ENCODE results near the gene ZNF653. TPM values are rescaled to one million over a fixed set of nuclear protein-coding genes. Genes with fewer than 3 reads are reported as not detected.
"Not testable (repeated sequence)": the region's sequence is repeated elsewhere in the genome, so short reads cannot be mapped to it uniquely, and the experiment has no call there.

ZNF653 gene
- total RNA-seq, 2 experiments from 2014 or later, result 12.9 to 13.1 TPM

- H3K4me1 Mint-ChIP-seq, result no peaks in the 10 kb centered on the region
- H3K4me3 Mint-ChIP-seq, result no peak overlapping the region
- no peak overlapping the region for H3K27ac Mint-ChIP-seq
- H3K27me3 Mint-ChIP-seq, result no peaks in the 10 kb centered on the region
- DNase-seq, result peak; percentile 41
- peaks cover 5% of the 10 kb centered on the region for H3K36me3 Mint-ChIP-seq
- no peaks in the 10 kb centered on the region for H3K9me3 Mint-ChIP-seq
These were observed 58.9 kb downstream of the ZNF653 start for GRCh38 chr19:11446652-11447301.

DNA sequence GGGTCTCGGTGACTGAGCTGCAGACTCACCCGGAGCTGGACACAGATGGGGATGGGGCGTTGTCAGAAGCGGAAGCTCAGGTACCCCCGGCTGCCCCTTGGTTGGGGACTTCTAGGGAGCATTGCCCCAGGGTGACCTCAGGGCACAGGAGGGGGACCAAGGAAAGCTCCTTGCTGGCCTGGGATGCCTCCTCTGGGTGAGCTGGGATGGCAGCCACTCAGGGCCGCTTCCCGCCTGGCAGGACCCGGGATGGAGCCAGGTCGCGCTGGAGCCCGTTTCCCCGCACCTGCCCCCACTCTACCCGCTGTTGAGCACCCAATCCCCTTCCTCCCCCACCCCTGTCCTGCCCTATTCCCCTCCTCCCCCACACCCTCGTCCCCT, 59.4 kb downstream of the ZNF653 start:
- H3K9me3 Mint-ChIP-seq, result no peaks in the 10 kb centered on the region
- no peak for DNase-seq
- no peak overlapping the region for H3K27ac Mint-ChIP-seq
- no peak overlapping the region for H3K4me3 Mint-ChIP-seq
- no peaks in the 10 kb centered on the region for H3K4me1 Mint-ChIP-seq
- no peaks in the 10 kb centered on the region for H3K27me3 Mint-ChIP-seq
- peaks cover 5% of the 10 kb centered on the region for H3K36me3 Mint-ChIP-seq

DNA sequence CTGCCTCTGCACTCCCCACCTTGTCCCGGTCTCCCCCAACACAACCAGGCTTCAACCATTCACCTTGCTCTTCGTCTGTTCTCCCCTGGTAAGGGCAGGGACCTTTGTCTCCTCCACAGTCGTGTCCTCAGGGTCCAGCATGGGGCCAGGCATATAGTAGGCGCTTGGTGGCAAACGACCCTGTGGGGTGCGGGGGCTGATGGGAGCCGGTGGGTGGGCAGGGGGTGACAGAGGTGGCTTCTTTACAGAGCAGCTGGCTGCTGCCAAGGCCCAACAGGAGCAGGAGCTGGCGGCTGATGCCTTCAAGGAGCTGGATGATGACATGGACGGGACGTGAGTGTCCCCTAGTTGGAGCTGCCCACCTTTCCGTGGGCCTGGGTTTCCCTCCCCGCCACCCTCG, 60.5 kb downstream of the ZNF653 start:
- Mint-ChIP-seq H3K27me3 (no peaks in the 10 kb centered on the region), H3K36me3 (peaks cover 10% of the 10 kb centered on the region)

DNA sequence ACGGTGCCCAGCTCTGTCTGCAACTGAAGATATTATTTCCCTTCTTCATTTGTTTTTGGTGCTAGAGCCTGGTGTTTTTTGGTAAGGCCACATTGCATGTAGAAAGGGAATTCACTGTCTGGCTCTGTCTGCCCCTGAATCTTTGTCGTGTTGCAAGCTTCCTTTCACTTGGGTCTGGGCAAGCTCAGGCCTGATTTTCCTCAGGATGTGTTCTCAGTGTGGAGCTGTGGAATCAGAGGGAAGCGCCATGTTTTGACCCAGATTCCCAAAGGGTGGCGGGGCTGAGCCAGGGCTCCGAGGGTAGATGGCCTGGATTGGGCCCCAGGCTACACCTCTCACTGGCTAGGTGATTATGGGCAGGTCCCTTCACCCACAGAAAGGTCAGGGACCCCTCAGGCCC, 61.6 kb downstream of the ZNF653 start:
- Mint-ChIP-seq H3K4me3 (no peak overlapping the region), H3K4me1 (peaks cover 4% of the 10 kb centered on the region), H3K27me3 (no peaks in the 10 kb centered on the region), H3K36me3 (peaks cover 10% of the 10 kb centered on the region), H3K9me3 (no peaks in the 10 kb centered on the region), H3K27ac (no peak overlapping the region)
- no peak for DNase-seq

More for the DNA sequence above, 60.5 kb downstream of the ZNF653 start:
- Mint-ChIP-seq H3K4me1 (peaks cover 4% of the 10 kb centered on the region), H3K27ac (no peak overlapping the region), H3K4me3 (no peak overlapping the region), H3K9me3 (no peaks in the 10 kb centered on the region)
- DNase-seq, result no peak

DNA sequence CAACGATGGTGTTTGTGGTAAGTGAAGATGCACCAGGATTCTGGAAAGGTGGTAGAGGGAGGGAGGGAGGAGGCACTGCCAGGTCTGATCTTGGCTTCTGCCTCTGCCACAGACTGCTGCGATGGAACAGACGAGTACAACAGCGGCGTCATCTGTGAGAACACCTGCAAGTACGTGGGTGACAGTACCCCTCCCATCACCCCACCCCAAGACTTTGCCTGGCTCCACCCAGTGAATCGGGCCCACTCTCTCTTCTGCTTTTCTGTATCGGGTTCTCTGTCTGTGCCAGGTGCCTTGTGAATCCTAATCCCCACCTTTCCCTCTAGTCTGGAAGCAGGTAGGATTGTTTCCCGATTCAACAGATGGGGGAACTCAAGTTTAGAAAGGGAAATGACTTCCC, 67.7 kb downstream of the ZNF653 start:
- DNase-seq, result no peak
- peaks cover 17% of the 10 kb centered on the region for H3K4me1 Mint-ChIP-seq
- H3K9me3 Mint-ChIP-seq, result no peaks in the 10 kb centered on the region
- H3K27ac Mint-ChIP-seq, result no peak overlapping the region
- H3K27me3 Mint-ChIP-seq, result no peaks in the 10 kb centered on the region
- peak overlapping the region; percentile 41 for H3K4me3 Mint-ChIP-seq
- peaks cover 32% of the 10 kb centered on the region for H3K36me3 Mint-ChIP-seq

- Mint-ChIP-seq H3K4me3 (peak overlapping the region; percentile 100), H3K27ac (peak overlapping the region; percentile 100), H3K4me1 (peaks cover 15% of the 10 kb centered on the region), H3K36me3 (peaks cover 28% of the 10 kb centered on the region), H3K9me3 (no peaks in the 10 kb centered on the region), H3K27me3 (no peaks in the 10 kb centered on the region)
- peak; percentile 22 for DNase-seq
These were observed 69.8 kb downstream of the ZNF653 start for GRCh38 chr19:11435833-11436313.

DNA sequence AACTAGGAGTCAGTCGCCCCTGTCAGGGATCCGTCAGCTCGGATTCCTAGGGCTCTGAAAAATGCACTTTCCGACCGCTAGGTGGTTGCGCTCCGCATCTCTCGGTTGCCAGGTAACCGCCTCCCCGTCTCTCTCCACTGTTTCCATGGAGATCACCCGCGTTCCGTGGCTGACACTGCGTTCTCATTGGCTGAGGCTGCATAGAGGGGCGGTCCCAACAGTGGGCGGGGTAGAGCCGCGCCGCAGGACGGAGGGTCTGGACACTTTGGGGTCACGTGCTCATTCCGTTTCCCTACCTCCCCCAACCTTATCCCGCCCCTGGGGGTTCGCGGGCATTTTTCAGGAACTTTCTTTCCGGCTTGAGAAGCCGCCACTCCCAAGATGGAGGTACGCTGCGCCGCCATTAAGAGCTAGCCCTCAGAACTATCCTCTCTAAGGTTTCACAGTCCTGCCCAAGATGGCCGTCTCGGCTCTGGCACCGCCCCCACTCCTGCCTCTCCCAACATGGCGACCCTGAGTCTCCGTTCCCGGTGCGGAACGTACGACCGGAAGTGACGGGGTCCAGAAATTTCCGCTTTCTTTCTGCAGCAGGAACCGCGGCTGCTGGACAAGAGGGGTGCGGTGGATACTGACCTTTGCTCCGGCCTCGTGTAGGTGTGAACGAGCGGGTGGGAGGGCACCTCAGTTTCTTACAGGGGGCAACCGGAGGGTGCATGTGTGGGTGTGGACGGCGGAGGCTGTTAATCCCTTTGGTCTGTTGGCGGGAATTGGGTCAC, 70.4 kb downstream of the ZNF653 start, which contains the start of the genes ODAD3 and PRKCSH:
TSS of gene ODAD3 (minus strand) at position 65 of the 776 bp plus-strand sequence. CDS start 105 bp downstream, outside the sequence.
TSS of gene PRKCSH (plus strand) at position 579 of the 776 bp plus-strand sequence. CDS start 483 bp downstream, outside the sequence.
- peaks cover 24% of the 10 kb centered on the region for H3K36me3 Mint-ChIP-seq
- peak within 1 kb of the TSS; percentile 100 for H3K27ac Mint-ChIP-seq
- peaks cover 2% of the 10 kb centered on the region for H3K27me3 Mint-ChIP-seq
- peak within 1 kb of the TSS; percentile 100 for H3K4me3 Mint-ChIP-seq
- peaks cover 14% of the 10 kb centered on the region for H3K4me1 Mint-ChIP-seq
- DNase-seq, result peak; percentile 99
- no peaks in the 10 kb centered on the region for H3K9me3 Mint-ChIP-seq

DNA sequence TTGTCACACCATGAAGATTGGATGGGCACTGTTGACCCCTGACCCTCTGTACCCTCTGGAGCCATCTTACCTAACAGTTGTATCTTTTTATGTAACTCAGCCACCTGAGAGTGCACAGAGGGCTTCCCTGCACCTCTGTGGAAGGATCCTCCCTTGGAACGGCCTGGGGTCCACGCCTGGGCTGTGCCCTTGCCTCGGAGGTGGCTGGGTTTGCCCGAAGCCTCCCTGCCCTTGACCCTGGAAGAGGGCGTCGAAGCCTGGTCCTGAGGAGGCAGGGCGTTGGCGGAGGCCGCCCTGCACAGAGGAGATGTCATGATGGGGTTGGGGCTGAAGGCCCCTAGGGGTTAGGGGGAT, 71.0 kb downstream of the ZNF653 start:
- H3K27ac Mint-ChIP-seq, result peak overlapping the region; percentile 100
- peaks cover 3% of the 10 kb centered on the region for H3K27me3 Mint-ChIP-seq
- H3K4me3 Mint-ChIP-seq, result peak overlapping the region; percentile 100
- peaks cover 24% of the 10 kb centered on the region for H3K36me3 Mint-ChIP-seq
- H3K9me3 Mint-ChIP-seq, result no peaks in the 10 kb centered on the region
- no peak for DNase-seq
- H3K4me1 Mint-ChIP-seq, result peaks cover 14% of the 10 kb centered on the region

GRCh38 chr19:11433526-11433925, 72.1 kb downstream of the ZNF653 start:
- not testable (repeated sequence) for H3K27ac Mint-ChIP-seq

More at GRCh38 chr19:11433526-11433925, 72.1 kb downstream of the ZNF653 start:
- not testable (repeated sequence) for H3K4me3 Mint-ChIP-seq, DNase-seq, H3K9me3 Mint-ChIP-seq, H3K27me3 Mint-ChIP-seq
- Mint-ChIP-seq H3K36me3 (peaks cover 24% of the 10 kb centered on the region), H3K4me1 (peaks cover 14% of the 10 kb centered on the region)

Other genes with a start within 250 kb of the ZNF653 start
- 1 to 10 TPM; 3.3 to 4.8 TPM for gene DOCK6, start 243.3 kb downstream of the ZNF653 start, total RNA-seq
- gene TSPAN16, start 209.7 kb downstream of the ZNF653 start, total RNA-seq, result not detected
- gene RAB3D, start 166.2 kb downstream of the ZNF653 start, total RNA-seq, result 1 to 10 TPM; 3.2 to 4.2 TPM
- gene TMEM205, start 159.6 kb downstream of the ZNF653 start, total RNA-seq, result 10 to 100 TPM; 20.1 to 22.5 TPM
- 1 to 10 TPM; 6.9 to 8.3 TPM for gene CCDC159, start 159.3 kb downstream of the ZNF653 start, total RNA-seq
- gene PLPPR2, start 150.4 kb downstream of the ZNF653 start, total RNA-seq, result 1 to 10 TPM in 1 of 2 experiments, under 1 TPM in 1; 0.70 to 1.2 TPM
- gene SWSAP1, start 131.2 kb downstream of the ZNF653 start, total RNA-seq, result 1 to 10 TPM; 2.1 to 2.2 TPM
- gene EPOR, start 121.5 kb downstream of the ZNF653 start, total RNA-seq, result 1 to 10 TPM; 3.6 to 4.5 TPM
- gene RGL3, start 86.5 kb downstream of the ZNF653 start, total RNA-seq, result not detected
- under 1 TPM; 0.27 to 0.32 TPM for gene ODAD3, start 70.7 kb downstream of the ZNF653 start, total RNA-seq
- 100 to 1,000 TPM; 212 to 222 TPM for gene PRKCSH, start 70.2 kb downstream of the ZNF653 start, total RNA-seq
- not detected for gene ELAVL3, start 24.8 kb downstream of the ZNF653 start, total RNA-seq
- gene ECSIT, start 23.3 kb upstream of the ZNF653 start, total RNA-seq, result 10 to 100 TPM; 46.7 to 51.7 TPM
- gene CNN1, start 33.0 kb upstream of the ZNF653 start, total RNA-seq, result under 1 TPM in 1 of 2 experiments, not detected in 1; 0.36 TPM
- gene ELOF1, start 53.4 kb upstream of the ZNF653 start, total RNA-seq, result 10 to 100 TPM; 63.8 to 69.3 TPM
- 1 to 10 TPM; 3.4 to 4.3 TPM for gene ACP5, start 71.8 kb upstream of the ZNF653 start, total RNA-seq
- gene ZNF627, start 91.6 kb upstream of the ZNF653 start, total RNA-seq, result 1 to 10 TPM; 4.7 to 5.5 TPM
- gene ZNF823, start 233.1 kb upstream of the ZNF653 start, total RNA-seq, result 1 to 10 TPM; 2.2 to 3.6 TPM

All from activated naive CD8-positive, alpha-beta T cell treated with anti-CD3 and anti-CD28 coated beads for 36 hours (primary cell).